Heart left ventricle (tissue), 16 donors: Measurements from ENCODE around the gene UGT2B10. TPM values are rescaled to one million over a fixed set of nuclear protein-coding genes. Genes with fewer than 3 reads are reported as not detected.
"Not testable (repeated sequence)": the region's sequence is repeated elsewhere in the genome, so short reads cannot be mapped to it uniquely, and the experiment has no call there.

ENCODE experiments used
- ATAC-seq, 4 donors: fragments of 200-7000 bp; cut with Tn5 transposase; one replicate each; pipeline ENCODE4 v1.9.1; 2020 to 2022; ENCODE audit warnings: moderate library complexity in 4 of 4, mild to moderate bottlenecking in 3 of 4, moderate number of reproducible peaks in 1 of 4
- DNase-seq, 5 donors: peaks; one replicate each; pipeline ENCODE4 v3.0.0-alpha.2; 2020
- H3K27ac ChIP-seq, 12 donors: fragments of 200-600 bp; sonication (generic) in 4 of 12; one replicate each; pipeline versions ENCODE4 v1.5.0 to v1.8.0; 2016 to 2022; ENCODE audit warnings: mild to moderate bottlenecking in 2 of 12
- H3K27me3 ChIP-seq, 9 donors: fragments of 200-600 bp; sonication (generic) in 2 of 9; one replicate each; pipeline versions ENCODE4 v1.5.1 to v1.8.0; 2016 to 2022; ENCODE audit warnings: mild to moderate bottlenecking in 3 of 9
- H3K36me3 ChIP-seq, 9 donors: fragments of 200-600 bp; sonication (generic) in 2 of 9; one replicate each; pipeline versions ENCODE4 v1.5.0 to v1.8.0; 2018 to 2022; ENCODE audit warnings: mild to moderate bottlenecking in 2 of 9
- H3K4me1 ChIP-seq, 12 donors: fragments of 200-600 bp; sonication (generic) in 4 of 12; one replicate each; pipeline versions ENCODE4 v1.5.0 to v1.8.0; 2016 to 2022; ENCODE audit warnings: mild to moderate bottlenecking in 3 of 12
- H3K4me3 ChIP-seq, 12 donors: fragments of 200-600 bp; sonication (generic) in 4 of 12; one replicate each; pipeline versions ENCODE4 v1.5.0 to v1.8.0; 2017 to 2022; ENCODE audit warnings: mild to moderate bottlenecking in 9 of 12, moderate library complexity in 4 of 12
- H3K9me3 ChIP-seq, 12 donors: fragments of 200-600 bp; sonication (generic) in 4 of 12; one replicate each; pipeline versions ENCODE4 v1.5.0 to v1.8.0; 2016 to 2022; ENCODE audit warnings: mild to moderate bottlenecking in 1 of 12
- CTCF ChIP-seq, 12 donors: fragments of 200-600 bp; sonication (generic) in 4 of 12; IDR thresholded peaks; one replicate each; pipeline versions ENCODE4 v1.5.0 to v1.8.0; 2018 to 2022; ENCODE audit warnings: antibody characterized with exemption in 12 of 12, mild to moderate bottlenecking in 5 of 12
- POLR2A ChIP-seq, 2 donors: fragments of 450-650 bp; IDR thresholded peaks; one replicate each; pipeline ENCODE4 v1.6.1; 2017; ENCODE audit warnings: antibody characterized with exemption in 2 of 2, mild to moderate bottlenecking in 2 of 2, moderate library complexity in 2 of 2
- WGBS, 4 donors: extraction: QIAGEN DNeasy Blood & Tissue Kit in 2 of 4; methylation state at CpG; one replicate each; pipeline versions ENCODE4 v1.1.5 to v1.1.7; 2013 to 2018; 5-methylcytosine and 5-hydroxymethylcytosine counted together
- intact Hi-C, 10 donors: fragments of 100-400 bp; cut with DNase I; formaldehyde crosslinking; loops; one replicate each; pipeline versions ENCODE4 v1.11.1 to v1.14.2; 2022
- polyA plus RNA-seq, 2 donors: library from polyadenylated mRNA; stranded (reverse); fragments of 200-250 nt; gene quantifications; one replicate each; pipeline ENCODE4 v1.2.3, GENCODE V29; 2013
- total RNA-seq, 9 donors: library from RNA; depleted of rRNA in 2 of 9; stranded (reverse); fragments of >200 nt in 2 of 9; fragmentation: NEBNext Ultra II Directional in 3 of 9; extraction: Animal tissue kit (Norgen Biotek cat#: 25700) in 3 of 9; gene quantifications; one replicate each; pipeline versions ENCODE4 v1.1.0 to v1.2.4, GENCODE V29; 2016 to 2023
- donor health status: ischemic (EF 13 %, LVEDD 7.1; RV severe dilation, severe dysfunction).
- donor health status: healthy with polysubstance abuse.
- donor health status: DM: no; HTN: yes; CAD: no.
- donor health status: DM: no; HTN: no; CAD: no.
- donor health status: ischemic (EF 25% LVEDD 6.9; RV normal size, moderate dysfunction).
- donor health status: ischemic (EF 25% LVEDD 5.7; RV mildly dilated, moderate dysfunction).
- donor health status: healthy.
- donor health status: DM: yes; HTN: yes; CAD: no.
- donor health status: ischemic (EF 35%, LVEDD 5.7; RV mildly dilated, moderate dysfunction).
- donor health status: nonischemic (EF 11% LVEDD 7.7; RV severe dilation, severe dysfunction).
- donor health status: DM: yes; HTN: yes; CAD: no.
- donor health status: PGD.
- donor health status: ischemic (EF 29% LVEDD 5.4; RV normal size, mild dysfunction).
- donor health status: nonischemic (EF 23%, LVEDD 6.1; RV moderate dilation, normal function).

Gene UGT2B10
- total and polyA plus RNA-seq, 11 donors, result not detected

GRCh38 chr4:68797618-68798017 is 18.2 kb upstream of the UGT2B10 start:
- intact Hi-C loops, result no loop called here
- WGBS, 4 donors, result 38 to 62% (median 45%) methylated on average over 3 of the region's 3 CpGs
- DNase-seq (no peak), ATAC-seq (no peak)
- H3K36me3 ChIP-seq, result no peaks in the 10 kb centered on the region
- H3K27ac ChIP-seq, result no peak overlapping the region
- no peaks in the 10 kb centered on the region for H3K27me3 ChIP-seq
- no peak overlapping the region for H3K4me3 ChIP-seq
- H3K9me3 ChIP-seq, result no peaks in the 10 kb centered on the region
- no peak for TF ChIP-seq POLR2A (IDR thresholded peaks at IDR 0.05)
- TF ChIP-seq CTCF (IDR thresholded peaks at IDR 0.05), result no peak
- no peaks in the 10 kb centered on the region for H3K4me1 ChIP-seq

GRCh38 chr4:68803013-68803412 is 12.8 kb upstream of the UGT2B10 start:
- Histone ChIP-seq H3K9me3 (no peaks in the 10 kb centered on the region), H3K4me3 (no peak overlapping the region), H3K27me3 (no peaks in the 10 kb centered on the region), H3K4me1 (no peaks in the 10 kb centered on the region), H3K27ac (no peak overlapping the region), H3K36me3 (no peaks in the 10 kb centered on the region)
- TF ChIP-seq CTCF (IDR thresholded peaks at IDR 0.05) (no peak), POLR2A (IDR thresholded peaks at IDR 0.05) (no peak)
- DNase-seq (no peak), ATAC-seq (no peak)
- intact Hi-C loops, result no loop called here
- 69 to 80% (median 75%) methylated on average over 4 of the region's 4 CpGs for WGBS, 4 donors

GRCh38 chr4:68808060-68808459 is 7.7 kb upstream of the UGT2B10 start:
- TF ChIP-seq POLR2A (IDR thresholded peaks at IDR 0.05) (no peak), CTCF (IDR thresholded peaks at IDR 0.05) (no peak)
- H3K27me3 ChIP-seq, result no peaks in the 10 kb centered on the region
- no peaks in the 10 kb centered on the region for H3K4me1 ChIP-seq
- DNase-seq (no peak), ATAC-seq (no peak)
- no peak overlapping the region for H3K27ac ChIP-seq
- H3K36me3 ChIP-seq, result no peaks in the 10 kb centered on the region
- 43 to 66% (median 48%) methylated on average over 2 of the region's 2 CpGs for WGBS, 4 donors
- no peaks in the 10 kb centered on the region for H3K9me3 ChIP-seq
- intact Hi-C loops, result no loop called here
- no peak overlapping the region for H3K4me3 ChIP-seq

- no peaks in the 10 kb centered on the region for H3K4me1 ChIP-seq
- no peak for TF ChIP-seq CTCF (IDR thresholded peaks at IDR 0.05)
- no peak for TF ChIP-seq POLR2A (IDR thresholded peaks at IDR 0.05)
- no peak for DNase-seq
- WGBS, 4 donors, result 74 to 81% (median 77%) methylated on average over 2 of the region's 2 CpGs
- H3K36me3 ChIP-seq, result no peaks in the 10 kb centered on the region
- intact Hi-C loops, result no loop called here
- no peaks in the 10 kb centered on the region for H3K27me3 ChIP-seq
- no peak overlapping the region for H3K27ac ChIP-seq
- no peak for ATAC-seq
- no peaks in the 10 kb centered on the region for H3K9me3 ChIP-seq
- no peak overlapping the region for H3K4me3 ChIP-seq
Observed at GRCh38 chr4:68810919-68811318, 4.9 kb upstream of the UGT2B10 start.

GRCh38 chr4:68816410-68817265 is 844 bp downstream of the UGT2B10 start:
- intact Hi-C loops, result not testable (repeated sequence)

More at GRCh38 chr4:68816410-68817265, 844 bp downstream of the UGT2B10 start:
- not testable (repeated sequence) for H3K4me3 ChIP-seq, H3K9me3 ChIP-seq, H3K27ac ChIP-seq, H3K27me3 ChIP-seq, DNase-seq, ATAC-seq, H3K36me3 ChIP-seq, H3K4me1 ChIP-seq
- WGBS, 4 donors, result 58 to 69% (median 63%) methylated on average over 5 of the region's 5 CpGs
